HS-5 (cell line): ENCODE measurements around the gene ELFN2.

Experiments
- DNase-seq: peaks from one replicate; pipeline ENCODE4 v3.0.0-alpha.2; 2012; ENCODE audit warnings: low read depth

ELFN2 gene

DNA sequence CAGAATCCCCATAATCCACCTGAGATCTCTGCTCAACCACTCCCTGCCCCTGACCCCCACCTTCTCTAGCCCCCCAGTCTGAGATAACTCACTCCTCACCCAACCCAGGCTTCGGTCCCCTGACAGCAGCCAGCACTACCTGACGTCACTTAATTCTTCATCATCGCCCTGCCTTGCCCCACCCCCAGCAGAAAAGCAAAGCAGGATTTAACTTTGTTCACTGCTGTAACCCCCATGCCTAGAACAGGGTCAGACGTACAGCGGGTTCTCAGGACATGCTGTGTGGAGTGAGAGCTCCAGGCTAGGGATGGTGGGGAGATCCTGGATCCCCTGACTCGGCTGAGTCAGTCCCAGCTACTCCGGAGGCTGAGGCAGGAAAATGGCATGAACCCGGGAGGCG, 45.8 kb downstream of the ELFN2 start:
- no peak for DNase-seq

DNA sequence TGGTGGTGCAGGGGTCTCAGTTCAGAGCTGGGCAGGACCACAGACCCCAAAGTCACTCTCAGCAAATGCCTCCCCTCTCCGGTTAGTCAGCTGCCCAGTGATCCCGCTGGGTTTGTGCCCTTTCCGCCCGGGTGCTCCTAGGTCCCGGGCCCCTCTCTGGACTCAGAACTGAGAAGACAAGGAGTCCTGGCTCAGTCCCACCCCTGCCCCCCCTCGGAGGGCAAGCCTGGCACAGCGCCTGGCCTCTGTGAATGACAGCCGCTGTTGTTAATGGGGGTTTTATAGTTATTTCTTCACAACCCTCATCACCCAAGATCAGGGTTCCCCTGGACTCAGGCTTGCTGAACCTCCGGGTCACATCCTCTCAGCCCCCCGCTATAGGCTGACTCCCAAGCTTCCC, 47.6 kb downstream of the ELFN2 start:
- DNase-seq: no peak

DNA sequence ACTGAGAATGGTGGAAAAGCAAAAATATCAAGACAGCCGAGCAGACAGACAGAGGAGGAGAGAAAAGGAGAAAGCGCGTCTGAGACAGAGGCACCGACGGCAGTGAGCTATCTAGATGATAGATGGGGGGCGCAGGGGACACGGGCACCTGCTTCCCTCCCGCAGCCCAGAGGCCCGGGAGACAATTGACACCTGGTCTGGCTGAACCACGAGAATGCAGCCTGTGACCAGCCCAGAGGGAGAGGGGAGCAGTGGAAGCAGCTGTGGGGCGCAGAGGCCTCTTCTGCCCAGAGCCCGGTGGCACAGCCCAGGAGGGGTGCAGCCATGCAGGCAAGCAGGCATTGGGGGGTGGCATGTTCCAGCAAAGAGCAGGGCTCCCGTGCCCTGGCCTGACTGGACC, 48.2 kb downstream of the ELFN2 start:
- DNase-seq: no peak

DNA sequence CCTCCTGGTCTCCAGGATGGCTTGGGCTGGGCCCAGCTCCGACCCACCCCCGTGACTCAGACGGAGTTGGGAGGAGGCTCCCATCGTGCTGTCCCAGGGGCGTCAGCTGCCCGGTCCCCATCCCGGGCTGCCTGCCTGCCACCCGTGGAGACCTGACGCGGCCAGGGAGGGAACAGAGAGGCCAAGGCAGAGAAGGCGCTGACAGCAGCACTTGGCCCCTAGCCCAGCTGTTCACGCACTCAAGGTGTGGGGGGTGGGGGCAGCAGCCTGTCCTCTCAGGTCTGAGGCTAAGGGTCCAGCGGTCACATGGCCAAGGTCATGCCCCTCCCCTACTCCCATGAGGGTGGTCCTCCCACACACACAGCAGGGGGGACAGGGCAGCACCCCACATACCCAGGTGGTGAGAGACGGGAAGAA, 48.6 kb downstream of the ELFN2 start:
- no peak for DNase-seq

DNA sequence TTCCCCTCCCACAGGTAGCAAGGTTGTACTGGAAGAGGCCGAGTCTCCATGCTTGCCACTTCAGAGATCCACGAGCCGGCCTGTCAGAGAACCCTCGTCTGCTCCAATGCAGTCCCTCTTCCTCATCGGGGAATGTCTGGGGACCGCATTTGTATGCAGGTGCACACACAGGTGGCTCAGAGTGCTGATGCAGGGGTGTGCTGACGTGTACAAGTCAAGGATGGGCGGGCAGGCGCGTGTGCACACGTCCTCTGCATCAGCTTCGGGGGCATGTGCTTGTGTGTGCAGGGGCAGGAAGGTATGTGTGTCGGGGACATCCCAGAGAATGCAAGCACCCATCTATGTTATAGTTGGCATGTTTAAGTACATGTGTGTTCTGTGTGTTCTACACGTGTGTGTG, 49.4 kb downstream of the ELFN2 start:
- no peak for DNase-seq

DNA sequence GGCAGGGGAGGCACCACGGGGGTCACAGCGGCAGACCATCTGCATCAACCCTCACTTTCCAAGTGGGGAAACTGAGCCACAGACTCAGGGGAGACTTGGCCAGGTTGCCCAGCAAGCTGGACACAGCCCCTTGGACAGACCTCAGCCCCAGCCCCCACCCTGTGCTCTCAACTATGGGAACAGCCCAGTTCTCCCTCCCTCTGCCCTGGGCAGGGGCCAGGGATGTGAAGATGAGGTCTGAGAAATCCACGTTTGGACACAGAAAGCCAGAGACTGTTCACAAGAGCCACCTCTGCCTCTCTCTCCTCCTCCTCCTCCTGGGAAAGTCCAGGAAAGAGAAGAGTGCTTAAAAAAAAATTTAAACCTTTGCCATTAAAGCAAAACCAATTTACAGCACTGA, 50.1 kb downstream of the ELFN2 start:
- no peak for DNase-seq

DNA sequence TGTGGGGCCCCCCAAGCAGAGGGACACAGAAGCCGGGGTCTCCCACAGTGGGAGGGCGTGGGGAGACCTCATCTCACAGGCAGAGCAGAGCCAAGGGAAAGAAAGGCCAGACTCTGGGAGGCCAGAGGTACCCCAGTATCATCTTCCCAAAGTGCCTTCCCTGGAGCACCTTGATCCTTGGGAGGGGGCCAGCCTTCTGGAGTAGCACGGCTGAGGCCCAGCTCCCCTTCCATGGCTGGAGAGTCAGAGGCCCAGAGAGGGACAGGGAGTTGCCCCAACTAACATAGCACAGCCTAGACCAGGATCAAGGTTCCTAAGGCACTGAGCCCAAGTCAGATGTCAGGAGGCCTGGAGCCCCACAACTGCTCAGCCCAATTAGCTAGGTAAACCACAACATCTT, 50.6 kb downstream of the ELFN2 start:
- no peak for DNase-seq

DNA sequence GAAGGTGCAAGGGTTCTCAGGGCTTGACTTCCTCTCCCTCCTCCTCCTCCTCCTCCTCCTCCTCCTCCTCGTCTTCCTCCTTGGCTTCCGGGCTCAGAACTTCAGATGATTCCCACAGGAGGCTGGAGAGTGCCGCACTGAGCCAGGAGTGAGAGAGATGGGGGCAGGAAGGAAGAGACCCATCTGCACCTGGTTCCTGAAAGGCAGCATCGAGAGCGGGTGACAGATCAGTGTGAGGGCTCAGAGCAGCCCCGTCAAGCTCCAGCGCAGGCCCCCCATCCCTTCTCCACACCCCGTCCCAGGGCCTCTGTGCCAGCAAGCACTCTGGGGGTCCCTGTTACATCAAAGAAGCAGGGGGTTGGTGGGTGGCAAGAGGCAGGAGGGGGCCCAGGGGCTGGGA, 51.5 kb downstream of the ELFN2 start:
- no peak for DNase-seq

DNA sequence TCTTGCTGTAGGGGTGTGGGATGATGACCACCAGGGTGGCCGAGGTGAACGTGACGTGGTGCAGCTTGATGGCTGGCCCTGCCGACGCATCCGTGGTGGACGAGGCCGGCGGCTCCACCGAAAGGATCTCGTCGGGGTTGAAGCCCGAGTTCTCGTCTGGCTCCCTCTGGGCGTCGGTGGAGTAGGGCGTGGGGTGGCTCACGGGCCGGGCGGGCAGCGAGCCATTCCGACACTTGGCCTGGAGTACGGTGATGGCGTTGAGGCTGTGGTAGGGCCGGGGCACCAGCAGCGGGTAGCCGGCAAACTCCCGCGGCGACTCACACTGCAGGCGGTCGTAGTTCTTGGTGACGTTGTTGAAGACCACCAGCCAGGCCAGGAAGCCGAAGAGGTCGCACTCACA, 52.7 kb downstream of the ELFN2 start:
- DNase-seq: no peak

DNA sequence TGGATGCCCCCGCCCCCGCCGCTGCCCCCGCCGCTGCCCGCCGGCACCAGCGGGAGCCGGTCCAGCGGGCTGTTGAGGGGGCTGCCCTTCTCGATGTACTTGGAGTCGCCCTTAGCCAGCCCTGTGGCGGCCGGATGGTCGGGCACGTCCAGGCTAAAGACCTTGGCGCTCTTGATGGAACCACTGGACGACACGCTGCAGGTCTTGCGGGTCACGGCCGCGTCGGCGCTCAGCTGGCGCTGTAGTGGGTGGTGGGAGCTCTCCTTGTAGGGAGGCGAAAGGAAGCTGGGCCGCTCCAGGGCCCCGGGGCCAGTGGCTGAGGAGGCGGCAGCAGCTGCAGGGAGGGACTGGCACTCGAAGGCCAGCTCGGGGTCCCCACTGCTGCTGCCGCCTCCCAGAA, 53.8 kb downstream of the ELFN2 start:
- DNase-seq: no peak

DNA sequence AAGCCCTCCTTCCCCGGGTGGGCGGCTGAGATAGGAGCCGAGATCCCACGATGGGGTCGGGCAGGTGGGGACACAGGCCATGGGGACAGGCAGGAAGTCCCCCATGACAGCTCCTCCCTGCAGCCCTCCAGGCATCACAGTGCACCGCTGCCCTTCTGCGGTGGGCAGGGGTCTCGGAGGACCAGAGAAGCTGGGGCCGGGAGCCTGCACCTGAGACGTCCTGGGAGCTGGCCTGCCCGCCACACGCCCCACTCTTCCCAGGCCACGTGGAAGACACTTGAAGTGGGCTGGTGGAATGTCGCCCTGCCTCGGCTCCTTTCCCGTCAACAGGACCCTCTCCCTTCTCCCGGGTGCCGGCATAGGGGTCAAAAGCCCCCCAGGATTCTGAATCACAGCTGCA, 55.4 kb downstream of the ELFN2 start:
- DNase-seq: no peak

DNA sequence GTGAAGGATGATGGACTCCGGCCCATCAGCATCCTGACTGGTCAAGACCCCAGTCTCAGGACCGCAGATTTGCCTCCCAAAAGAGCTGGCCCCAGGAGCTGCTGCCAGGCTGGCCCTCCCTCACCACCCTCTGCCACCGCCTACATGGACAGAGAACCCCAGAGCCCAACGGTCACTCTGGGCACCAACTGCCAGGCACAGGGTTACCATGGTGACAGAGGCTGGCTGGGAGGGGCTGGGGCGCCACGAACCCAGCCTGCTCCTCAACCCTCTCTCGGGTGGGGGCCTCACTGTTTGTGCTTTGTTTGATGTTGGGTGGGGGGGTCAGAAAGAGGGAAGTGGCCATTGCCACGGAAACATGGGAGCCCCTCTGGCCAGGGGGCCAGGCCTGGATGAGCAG, 55.8 kb downstream of the ELFN2 start:
- no peak for DNase-seq

DNA sequence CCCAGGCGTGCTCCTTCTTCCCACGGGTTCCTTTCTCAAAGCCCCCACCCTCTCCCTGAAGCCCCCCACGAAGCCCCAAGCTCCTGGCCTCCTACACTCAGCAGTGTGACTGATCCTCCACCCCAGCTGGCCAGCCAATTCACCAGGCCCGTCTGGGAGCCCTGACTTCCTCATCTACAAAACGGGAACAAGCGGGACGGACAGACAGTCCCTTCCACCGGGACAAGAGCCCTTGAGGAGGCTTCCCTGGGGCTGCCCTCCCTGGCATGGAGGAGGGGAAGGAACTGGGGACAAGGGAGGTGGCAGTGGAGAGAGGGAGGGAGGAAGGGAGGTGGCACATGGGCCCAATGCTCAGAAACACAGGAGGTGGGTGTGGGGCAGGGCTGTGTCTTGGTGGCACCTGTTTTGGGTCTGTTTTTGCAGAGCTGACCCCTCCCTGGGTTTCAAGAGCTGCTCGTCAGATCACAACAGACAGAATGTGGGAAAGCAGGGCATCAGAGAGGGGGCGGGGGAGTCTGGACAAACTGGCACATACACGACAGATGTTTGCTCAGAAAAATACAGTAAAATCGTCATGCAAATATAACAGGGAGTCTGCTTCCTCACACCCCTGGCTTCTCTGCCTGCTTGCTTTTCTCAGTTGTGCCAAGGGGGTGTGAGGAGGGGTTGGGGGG, 56.8 kb downstream of the ELFN2 start:
- no peak for DNase-seq

DNA sequence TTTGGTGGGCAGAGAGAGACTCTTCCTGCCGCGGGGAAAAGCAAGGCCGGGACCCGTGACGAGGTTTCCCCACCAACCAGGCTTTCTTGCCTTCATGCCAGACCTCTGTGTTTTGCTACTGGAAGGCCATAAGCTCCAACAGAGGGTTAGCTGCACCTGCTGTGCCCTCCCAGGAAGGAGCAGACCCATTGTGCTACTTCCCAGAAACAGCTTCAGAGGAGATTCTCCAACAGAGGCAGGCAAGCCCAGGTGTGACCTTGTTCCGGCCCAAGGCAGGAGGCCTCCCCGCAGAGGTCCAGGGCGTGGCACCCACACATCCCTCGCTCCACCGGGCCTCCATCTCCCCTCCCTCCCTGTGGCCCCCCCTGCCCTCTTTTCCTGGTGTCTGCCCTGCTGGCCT, 57.8 kb downstream of the ELFN2 start:
- no peak for DNase-seq

DNA sequence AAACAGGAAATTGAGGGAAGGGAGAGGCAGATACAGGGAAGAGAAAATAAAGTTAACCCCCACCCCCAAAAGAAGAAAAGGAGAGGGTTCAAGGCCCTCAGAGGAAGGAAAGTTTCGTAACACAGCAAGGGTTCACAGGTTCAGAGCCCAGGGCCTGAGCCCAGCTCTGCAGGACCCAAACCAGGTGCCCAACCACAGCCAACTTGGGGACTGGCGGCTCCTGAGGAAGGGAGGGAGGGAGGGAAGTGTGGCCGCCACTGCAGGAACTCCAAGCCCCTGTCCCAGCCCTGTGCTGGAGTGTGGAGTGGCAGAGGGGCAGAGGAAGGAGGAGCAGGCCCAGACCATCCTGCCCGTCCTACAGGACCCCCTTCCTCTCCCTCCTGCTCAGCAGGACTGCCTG, 59.2 kb downstream of the ELFN2 start:
- DNase-seq: no peak

DNA sequence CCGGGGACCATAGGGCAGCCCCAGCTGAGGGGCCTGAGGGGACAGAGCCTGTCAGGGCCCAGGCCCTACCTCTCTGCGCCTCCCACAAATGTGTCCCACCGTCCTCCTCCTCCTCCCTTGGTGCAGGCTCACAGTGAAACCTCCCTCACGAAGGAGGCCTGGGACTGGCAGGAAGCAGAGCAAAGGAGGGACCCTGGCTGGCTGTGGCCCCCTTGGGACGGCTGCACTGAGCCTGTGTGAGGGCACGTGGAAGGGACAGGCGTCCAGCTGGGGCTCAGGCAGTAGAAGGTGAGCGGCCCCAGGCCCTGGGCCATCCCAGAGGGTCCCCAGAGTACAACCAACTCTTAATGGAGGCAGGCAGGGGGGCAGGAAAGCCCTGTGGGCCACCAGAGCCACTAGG, 60.7 kb downstream of the ELFN2 start:
- no peak for DNase-seq

DNA sequence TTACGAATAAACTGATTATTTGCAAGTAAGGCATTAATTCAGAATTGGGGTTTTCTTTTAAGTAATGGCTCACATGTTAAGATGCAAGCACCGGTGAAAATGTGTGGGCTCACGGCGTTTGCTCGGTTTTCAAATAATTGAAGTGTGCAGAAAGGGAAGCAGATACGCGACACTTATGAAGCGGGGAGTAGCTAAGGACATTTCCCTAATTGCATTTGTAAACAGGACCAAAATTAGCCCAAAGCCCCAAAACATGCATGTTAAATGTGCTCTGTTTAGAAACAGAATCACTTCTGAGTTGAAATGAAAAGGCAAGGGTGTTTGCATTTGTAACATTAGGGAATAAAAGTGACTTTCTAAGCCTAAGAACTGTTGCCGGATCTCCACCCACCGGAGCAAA, 61.3 kb downstream of the ELFN2 start:
- DNase-seq: no peak

DNA sequence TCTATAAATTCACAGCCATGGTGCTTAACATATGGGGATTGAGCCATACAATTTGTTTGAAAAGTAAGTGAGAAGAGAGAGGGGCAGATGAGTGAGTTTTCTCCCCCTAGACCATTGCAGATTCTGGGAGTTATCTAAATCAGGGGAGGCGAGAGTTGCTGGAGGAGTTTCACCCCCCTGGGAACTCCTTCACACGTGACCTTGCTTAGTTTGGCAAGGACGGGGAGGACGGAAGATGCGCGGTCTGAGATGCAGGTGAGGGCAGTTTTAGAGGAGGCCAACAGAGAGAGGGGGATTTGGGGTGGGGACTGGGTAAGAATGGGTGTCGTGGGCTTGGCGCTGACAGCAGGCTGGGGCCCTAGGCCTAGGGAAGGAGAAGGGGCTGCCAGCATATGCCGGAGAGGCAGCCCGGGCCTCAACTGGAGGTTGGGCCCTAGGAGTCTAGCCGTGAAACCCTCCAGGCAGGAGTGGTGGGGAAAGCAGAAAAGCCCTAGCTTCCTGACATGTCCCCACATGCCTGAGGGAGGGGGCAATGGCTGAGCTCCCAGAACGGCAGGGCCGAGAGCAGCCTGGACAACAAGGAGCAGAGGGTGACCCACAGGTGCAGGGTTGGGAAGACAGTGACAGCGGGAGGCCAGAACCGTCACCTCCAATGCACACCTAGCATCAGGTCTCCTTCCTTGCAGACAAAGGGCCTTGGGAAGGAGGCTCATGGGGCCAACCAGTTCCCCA, 63.9 kb downstream of the ELFN2 start:
- no peak for DNase-seq

DNA sequence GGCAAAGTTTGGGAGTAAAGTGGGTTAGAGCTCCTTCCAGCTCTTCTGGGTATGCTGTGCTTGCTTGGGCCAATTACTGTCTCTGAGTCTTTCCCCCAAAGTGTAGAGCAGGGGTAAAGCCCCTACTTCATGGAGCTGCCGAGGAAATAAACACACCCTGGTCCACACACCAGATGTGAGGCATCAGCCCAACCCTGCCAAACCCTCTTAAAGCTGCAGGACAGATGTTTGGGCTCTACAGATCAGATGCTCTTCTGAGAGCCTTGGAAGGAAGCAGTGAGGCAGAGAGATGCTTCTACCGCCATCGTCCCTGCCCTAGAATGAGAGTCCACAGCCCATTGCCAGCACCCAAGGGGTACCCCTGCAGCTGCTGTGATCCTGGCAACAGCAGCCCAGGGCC, 64.7 kb downstream of the ELFN2 start:
- DNase-seq: no peak

DNA sequence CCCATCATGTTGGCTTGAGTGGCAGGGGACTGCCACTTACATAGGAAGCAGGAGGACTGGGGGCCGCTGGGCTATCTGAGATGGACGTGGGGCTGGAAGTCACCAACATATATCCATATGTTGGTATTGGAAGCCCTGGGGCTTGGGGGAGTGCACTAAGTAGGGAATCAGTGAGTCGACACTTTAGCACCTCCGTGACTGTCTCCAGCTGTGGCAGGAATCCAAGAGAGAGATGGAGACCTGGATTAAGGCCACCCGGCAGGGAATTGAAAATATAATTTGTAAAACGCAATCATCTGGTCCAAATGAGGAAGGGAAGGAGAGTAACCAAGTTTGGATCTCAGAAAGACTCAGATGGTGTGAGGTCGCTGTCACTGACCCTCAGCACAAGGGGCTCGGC, 68.4 kb downstream of the ELFN2 start:
- DNase-seq: no peak

DNA sequence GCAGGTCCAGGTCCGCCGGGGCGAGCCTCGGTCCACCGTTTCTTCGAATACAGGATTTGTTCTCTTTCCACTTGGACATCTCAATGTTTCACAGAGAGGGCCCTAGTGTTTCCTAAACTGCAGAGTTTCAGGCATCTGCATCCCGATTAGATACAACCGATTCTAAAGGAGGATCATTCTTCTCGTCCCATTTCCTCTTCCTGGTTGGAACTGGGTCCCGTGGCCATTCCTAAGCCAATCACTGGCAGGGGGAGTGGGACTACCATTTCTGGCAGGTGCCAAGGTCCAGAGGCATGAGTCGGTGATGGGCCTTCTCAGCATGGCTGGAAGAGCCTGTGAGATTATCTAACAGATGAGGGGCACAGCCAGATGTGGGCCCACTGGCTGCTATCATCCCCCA, 68.9 kb downstream of the ELFN2 start:
- DNase-seq: no peak

DNA sequence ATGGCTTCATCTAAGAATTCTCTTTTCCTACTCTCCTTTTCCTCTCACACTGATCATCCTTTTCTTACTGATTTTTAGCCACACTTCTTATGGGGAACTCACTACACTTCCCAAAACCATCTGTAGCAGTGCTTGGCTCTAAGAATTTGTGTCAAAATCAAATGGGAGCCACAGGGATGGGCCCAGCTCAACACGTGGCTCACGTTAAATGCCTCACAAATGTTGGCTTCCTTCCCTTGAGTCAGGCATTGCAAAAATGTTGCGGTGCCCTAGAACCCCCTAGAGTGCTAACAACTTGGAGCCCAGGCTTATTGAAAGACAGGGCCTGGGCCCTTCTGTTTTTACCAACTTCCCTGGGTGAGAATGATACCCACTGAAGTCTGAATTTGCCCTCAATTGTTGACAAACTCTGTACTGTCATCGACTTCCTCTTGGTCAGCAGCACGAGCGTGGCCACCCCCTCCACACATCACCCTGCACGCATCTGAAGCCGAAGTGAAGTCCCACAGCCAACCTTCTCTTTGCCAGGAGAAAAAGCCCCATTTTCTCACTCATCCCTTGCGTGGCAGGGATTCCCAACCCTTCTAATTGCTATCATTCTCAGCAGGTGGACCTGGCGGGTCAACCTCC, 69.7 kb downstream of the ELFN2 start:
- no peak for DNase-seq

DNA sequence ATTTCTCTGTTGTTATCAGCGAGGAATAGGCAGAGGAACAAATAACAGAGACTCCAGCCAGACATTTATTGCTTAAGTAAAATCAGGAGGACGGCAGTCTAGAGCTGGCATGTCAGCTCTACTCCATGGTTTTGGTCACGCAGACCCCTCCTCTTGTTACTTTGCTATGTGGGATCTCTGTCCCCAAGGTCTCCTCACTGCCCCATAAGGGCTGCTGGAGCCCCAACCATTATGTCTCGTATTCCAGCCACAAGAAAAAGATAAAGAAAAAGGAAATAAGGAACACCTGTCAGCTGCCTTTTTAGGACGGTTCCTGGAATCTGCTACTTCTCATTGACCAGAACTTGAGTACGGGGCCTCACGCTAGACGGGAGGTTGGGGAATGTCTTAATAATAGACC, 70.4 kb downstream of the ELFN2 start:
- DNase-seq: no peak

DNA sequence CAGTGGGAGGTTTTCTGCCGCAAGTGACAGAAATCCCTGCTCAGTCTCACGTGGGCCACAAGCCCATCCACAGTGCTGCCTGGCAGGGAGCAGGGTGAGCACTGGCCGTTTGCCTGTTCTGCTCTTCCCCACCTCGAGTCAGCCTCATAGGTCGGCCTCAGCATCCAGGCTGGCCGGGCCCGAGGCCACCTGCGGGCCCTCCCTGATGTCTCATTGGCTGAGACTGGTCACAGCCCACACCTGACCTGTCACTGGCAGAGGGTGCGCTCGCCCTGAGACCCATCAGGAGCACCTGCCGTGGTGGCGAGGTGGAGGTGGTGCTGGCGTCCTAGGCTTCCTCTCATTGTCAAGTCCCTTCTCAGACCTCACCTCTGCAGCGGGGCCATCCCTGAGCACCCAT, 72.1 kb downstream of the ELFN2 start:
- DNase-seq: no peak
